PC-9 (cell line): Measurements from ENCODE around the gene UGT1A7.

Source experiments
- EZH2 ChIP-seq: fragments of 200-600 bp; sonication (generic); IDR thresholded peaks from 2 replicates; pipeline ENCODE4 v1.8.0; 2017; ENCODE audit warnings: antibody characterized with exemption, low read depth
- TF ChIP-seq, protein P1 (sequence below): fragments of 200-600 bp; sonication (generic); conservative IDR thresholded peaks from 2 replicates; pipeline ENCODE4 v1.6.1; 2017; ENCODE audit warnings: mixed run types, antibody characterized with exemption, mild to moderate bottlenecking, moderate library complexity

DNA sequence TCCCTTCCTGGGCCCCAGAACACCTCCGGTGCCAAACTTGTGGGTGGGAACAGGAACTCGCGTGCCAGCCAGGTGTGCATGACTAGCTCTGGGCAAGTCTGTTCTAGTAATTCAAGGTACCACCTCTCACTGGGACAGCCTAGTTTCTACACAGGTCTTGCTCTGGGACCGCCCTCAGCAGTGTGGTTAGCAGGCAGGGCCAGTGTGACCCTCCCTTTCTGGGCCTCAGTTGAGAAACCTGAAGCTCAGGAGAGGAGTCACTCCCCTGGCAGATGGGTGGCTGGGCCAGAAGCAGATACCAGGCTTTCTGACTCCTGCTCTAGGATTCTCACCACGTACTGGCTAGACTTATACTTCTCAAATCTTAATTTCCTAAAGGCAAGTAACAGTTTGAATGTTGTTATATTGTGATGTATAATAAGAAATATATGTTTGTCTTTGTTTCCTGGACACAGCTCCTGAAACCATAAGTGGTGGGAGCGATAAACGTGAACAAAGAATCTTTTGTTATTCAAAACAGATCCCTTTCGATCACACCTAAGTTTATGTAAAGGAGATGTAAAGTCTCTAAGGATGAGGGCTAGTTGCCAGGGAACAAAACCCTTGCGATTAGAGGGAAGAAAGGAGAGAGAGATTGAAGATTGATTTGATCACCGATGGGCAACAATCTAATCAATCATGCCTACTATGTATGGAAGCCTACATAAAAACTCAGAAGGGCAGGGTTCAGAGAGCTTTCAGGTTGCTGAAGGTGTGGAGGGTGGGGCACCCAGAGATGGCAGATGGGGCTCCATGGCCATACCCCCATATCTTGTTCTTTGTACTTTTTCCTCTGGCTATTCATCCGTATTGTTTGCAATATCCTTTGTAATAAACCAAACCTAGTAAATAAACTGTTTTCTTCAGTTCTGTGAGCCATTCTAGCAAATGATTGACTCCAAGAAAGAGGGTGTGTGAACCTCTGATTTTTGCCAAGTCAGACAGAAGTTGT is 10.0 kb downstream of the UGT1A7 start:
- no peak for TF ChIP-seq EZH2
- TF ChIP-seq, protein P1, sequence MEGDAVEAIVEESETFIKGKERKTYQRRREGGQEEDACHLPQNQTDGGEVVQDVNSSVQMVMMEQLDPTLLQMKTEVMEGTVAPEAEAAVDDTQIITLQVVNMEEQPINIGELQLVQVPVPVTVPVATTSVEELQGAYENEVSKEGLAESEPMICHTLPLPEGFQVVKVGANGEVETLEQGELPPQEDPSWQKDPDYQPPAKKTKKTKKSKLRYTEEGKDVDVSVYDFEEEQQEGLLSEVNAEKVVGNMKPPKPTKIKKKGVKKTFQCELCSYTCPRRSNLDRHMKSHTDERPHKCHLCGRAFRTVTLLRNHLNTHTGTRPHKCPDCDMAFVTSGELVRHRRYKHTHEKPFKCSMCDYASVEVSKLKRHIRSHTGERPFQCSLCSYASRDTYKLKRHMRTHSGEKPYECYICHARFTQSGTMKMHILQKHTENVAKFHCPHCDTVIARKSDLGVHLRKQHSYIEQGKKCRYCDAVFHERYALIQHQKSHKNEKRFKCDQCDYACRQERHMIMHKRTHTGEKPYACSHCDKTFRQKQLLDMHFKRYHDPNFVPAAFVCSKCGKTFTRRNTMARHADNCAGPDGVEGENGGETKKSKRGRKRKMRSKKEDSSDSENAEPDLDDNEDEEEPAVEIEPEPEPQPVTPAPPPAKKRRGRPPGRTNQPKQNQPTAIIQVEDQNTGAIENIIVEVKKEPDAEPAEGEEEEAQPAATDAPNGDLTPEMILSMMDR = no peak
